GM19025 (cell line): ENCODE data around the gene RBM20.

Experiments used
- ATAC-seq: cut with Tn5 transposase; IDR thresholded peaks from one replicate; pipeline ENCODE4 v1.9.1; 2021; ENCODE audit warnings: mild to moderate bottlenecking, low read depth, moderate library complexity; ENCODE audit not compliant: unreplicated experiment

Gene RBM20

GRCh38 chr10:110803239-110803749, 159.2 kb downstream of the RBM20 start:
- no peak for ATAC-seq

- ATAC-seq: peak; percentile 67
These were observed 159.7 kb downstream of the RBM20 start for GRCh38 chr10:110803830-110804338.

- ATAC-seq: no peak
These were observed 160.2 kb downstream of the RBM20 start for GRCh38 chr10:110804376-110804775.

DNA sequence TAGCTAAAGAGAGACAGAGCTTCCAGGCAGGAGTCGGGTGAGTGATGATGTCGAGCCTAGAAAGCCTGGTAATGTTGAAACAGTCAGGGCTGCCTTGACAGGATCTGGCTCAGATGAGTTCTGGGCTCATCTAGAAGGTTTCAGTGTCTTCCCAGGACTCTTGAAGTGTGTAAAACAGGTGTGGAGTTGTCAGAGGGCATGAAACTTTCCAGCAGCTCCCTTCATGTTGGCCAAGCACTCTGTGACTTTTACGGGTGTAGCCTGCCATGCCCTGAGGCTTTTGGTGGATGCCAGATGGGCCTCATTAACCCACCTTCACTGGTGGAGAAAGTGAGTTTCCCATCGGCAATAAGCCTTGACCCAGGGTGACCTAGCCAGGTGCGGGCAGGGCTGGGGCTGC, 161.2 kb downstream of the RBM20 start:
- ATAC-seq: no peak

- no peak for ATAC-seq
These were observed 162.2 kb downstream of the RBM20 start for GRCh38 chr10:110806335-110806734.

- no peak for ATAC-seq
These were observed 164.0 kb downstream of the RBM20 start for GRCh38 chr10:110808123-110808522.

GRCh38 chr10:110808615-110809014, 164.5 kb downstream of the RBM20 start:
- ATAC-seq: no peak

GRCh38 chr10:110810625-110811024, 166.5 kb downstream of the RBM20 start:
- ATAC-seq: no peak

DNA sequence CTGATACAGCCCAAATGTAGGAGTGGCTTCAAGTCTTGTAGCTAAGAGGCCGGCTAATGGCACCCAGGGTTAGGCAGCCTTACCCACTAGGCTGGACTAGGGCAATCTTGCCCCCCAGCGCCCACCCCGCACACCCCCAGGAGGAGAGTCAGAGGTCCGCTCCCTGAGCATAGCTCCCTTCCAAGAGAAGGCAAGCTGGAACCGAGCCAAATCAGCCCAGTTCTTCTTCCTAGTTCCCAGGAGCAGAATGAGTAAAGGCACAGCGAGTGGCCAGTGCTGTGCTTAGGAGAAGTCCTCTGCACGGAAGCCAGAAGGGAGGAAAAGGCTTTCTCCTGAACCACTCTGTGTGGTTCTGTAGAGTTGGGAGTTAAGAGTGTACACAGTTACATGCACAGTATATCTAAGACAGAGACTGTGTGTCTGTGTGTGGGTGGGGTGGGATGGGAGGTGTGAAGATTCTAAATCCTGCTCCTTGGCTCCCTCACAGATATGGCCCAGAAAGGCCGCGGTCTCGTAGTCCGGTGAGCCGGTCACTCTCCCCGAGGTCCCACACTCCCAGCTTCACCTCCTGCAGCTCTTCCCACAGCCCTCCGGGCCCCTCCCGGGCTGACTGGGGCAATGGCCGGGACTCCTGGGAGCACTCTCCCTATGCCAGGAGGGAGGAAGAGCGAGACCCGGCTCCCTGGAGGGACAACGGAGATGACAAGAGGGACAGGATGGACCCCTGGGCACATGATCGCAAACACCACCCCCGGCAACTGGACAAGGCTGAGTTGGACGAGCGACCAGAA, 167.8 kb downstream of the RBM20 start:
- no peak for ATAC-seq

DNA sequence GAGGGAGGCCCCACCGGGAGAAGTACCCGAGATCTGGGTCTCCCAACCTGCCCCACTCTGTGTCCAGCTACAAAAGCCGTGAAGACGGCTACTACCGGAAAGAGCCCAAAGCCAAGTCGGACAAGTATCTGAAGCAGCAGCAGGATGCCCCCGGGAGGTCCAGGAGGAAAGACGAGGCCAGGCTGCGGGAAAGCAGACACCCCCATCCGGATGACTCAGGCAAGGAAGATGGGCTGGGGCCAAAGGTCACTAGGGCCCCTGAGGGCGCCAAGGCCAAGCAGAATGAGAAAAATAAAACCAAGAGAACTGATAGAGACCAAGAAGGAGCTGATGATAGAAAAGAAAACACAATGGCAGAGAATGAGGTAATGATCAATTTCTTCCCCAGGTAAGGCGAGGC, 168.4 kb downstream of the RBM20 start:
- no peak for ATAC-seq

DNA sequence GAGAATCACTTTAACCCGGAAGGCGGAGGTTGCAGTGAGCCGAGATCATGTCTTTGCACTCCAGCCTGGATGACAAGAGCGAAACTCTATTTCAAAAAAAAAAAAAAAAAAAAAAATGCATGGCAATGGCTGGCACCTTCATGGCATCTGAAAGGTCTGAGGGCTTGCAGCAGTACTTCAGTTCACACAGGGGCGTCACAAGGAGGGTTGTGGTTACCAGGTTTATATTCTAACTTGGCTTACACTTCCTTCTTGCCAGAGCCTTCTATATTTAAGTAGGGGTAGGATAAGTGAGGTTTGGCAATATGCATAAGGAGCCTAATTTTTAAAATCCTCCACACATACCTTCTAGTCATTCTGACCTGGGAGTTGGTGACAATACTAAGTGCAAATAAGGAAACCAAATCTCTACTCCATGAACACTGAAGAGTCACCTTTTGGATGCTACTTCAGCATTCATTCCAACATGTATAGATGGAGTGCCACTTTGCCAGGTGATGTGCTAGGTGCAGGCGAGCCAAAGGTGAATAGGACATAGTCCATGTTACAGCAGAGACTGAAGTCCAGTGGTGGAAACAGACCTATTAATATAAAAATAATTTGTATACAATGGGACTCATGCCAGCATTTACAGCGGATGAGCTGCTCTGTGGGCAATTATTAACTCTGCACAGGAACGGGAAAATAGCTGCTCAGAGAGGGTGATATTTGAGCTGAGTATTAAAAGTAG, 169.8 kb downstream of the RBM20 start:
- no peak for ATAC-seq

DNA sequence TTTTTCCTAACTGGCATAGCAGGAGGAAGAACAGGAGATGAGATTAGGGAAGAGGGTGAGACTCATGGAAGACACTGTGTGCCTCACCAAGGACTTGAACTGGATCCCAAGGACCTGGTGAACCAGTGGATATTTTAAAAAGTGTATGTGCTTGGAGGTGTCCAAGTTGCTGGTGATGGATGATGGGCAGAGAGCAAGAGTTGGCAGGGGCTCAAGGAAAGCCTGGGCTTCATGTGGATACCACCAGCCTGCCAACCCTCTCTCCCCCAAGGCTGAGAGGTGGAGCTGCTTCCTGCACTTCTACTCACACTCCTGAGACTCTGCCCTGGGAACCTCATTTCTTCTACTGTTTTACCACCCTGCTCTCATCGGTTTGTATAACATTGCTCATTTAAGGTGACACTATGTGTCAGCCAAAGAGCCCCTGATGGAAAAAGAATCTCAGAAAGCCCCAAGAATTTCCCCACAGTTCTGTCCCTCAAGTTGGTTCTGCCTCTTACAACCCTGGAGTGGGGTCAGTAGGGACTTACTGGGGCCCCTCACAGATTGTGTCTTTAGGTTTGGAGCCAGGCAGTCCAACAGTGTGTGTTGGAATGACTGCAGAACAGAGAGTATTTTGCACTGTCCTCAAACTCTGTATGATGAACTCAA, 171.3 kb downstream of the RBM20 start:
- ATAC-seq: peak; percentile 73

- no peak for ATAC-seq
These were observed 173.5 kb downstream of the RBM20 start for GRCh38 chr10:110817614-110818013.

GRCh38 chr10:110818311-110819256, 174.4 kb downstream of the RBM20 start:
- no peak for ATAC-seq

- ATAC-seq: no peak
These were observed 176.2 kb downstream of the RBM20 start for GRCh38 chr10:110820321-110820814.

DNA sequence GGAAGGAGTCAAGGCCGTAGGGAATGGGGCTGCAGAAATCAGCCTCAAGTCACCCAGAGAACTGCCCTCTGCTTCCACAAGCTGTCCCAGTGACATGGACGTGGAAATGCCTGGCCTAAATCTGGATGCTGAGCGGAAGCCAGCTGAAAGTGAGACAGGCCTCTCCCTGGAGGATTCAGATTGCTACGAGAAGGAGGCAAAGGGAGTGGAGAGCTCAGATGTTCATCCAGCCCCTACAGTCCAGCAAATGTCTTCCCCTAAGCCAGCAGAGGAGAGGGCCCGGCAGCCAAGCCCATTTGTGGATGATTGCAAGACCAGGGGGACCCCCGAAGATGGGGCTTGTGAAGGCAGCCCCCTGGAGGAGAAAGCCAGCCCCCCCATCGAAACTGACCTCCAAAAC, 177.4 kb downstream of the RBM20 start:
- ATAC-seq: no peak

GRCh38 chr10:110822035-110822711, 178.0 kb downstream of the RBM20 start:
- ATAC-seq: no peak

GRCh38 chr10:110822712-110823311, 178.7 kb downstream of the RBM20 start:
- no peak for ATAC-seq

DNA sequence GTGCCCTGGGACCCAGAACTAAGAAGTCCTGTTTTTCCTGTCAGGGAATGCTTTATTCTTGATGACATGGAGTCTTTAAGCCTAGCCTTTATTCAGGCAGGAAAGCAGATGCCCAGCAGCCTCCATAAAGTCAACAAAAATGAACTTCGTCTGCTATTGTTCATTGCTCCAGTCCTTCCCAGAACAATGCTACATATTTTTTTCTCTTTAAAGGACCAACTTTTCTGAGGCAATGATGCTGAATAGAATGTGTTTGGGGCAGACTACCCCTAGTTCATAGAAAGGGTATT, 180.0 kb downstream of the RBM20 start:
- no peak for ATAC-seq
